Choroid plexus epithelial cell (primary cell): ENCODE measurements around the gene KCNK13.

ENCODE experiments used
- DNase-seq: peaks from one replicate; pipeline ENCODE4 v3.0.0-alpha.2; 2010; ENCODE audit warnings: low read depth
- H3K4me3 ChIP-seq: 2 replicates; pipeline ENCODE4 v1.5.1; 2011; ENCODE audit warnings: low read depth, mild to moderate bottlenecking, control low read depth, low read length, moderate library complexity
- CTCF ChIP-seq: conservative IDR thresholded peaks from 2 replicates; pipeline ENCODE4 v1.5.1; 2011; ENCODE audit warnings: low read depth, mild to moderate bottlenecking, control low read depth, inconsistent platforms, low read length, moderate library complexity

KCNK13 gene

GRCh38 chr14:90140298-90140955 lies 78.6 kb downstream of the KCNK13 start:
- peak; percentile 6 for DNase-seq
- TF ChIP-seq CTCF, result no peak
- H3K4me3 ChIP-seq, result no peak overlapping the region

- DNase-seq, result peak; percentile 17
- H3K4me3 ChIP-seq, result no peak overlapping the region
- TF ChIP-seq CTCF, result no peak
Observed at GRCh38 chr14:90140956-90141316, 79.1 kb downstream of the KCNK13 start.

GRCh38 chr14:90153429-90153828 lies 91.6 kb downstream of the KCNK13 start:
- no peak for TF ChIP-seq CTCF
- DNase-seq, result no peak
- no peak overlapping the region for H3K4me3 ChIP-seq

GRCh38 chr14:90154110-90154509 lies 92.3 kb downstream of the KCNK13 start:
- no peak for TF ChIP-seq CTCF
- DNase-seq, result no peak
- no peak overlapping the region for H3K4me3 ChIP-seq

- TF ChIP-seq CTCF, result no peak
- H3K4me3 ChIP-seq, result no peak overlapping the region
- DNase-seq, result no peak
Observed at GRCh38 chr14:90159146-90159545, 97.4 kb downstream of the KCNK13 start.

GRCh38 chr14:90159688-90160087 lies 97.9 kb downstream of the KCNK13 start:
- no peak for TF ChIP-seq CTCF
- DNase-seq, result no peak
- H3K4me3 ChIP-seq, result no peak overlapping the region

GRCh38 chr14:90161129-90161528 lies 99.3 kb downstream of the KCNK13 start:
- no peak overlapping the region for H3K4me3 ChIP-seq
- no peak for DNase-seq
- TF ChIP-seq CTCF, result no peak
